Measurements from ENCODE around the gene CEP192.
A peak's percentile ranks its signal among the peaks of the same experiment; 100 is the strongest.
"Not testable (repeated sequence)": the region's sequence is repeated elsewhere in the genome, so short reads cannot be mapped to it uniquely, and the experiment has no call there.

Gene CEP192

DNA sequence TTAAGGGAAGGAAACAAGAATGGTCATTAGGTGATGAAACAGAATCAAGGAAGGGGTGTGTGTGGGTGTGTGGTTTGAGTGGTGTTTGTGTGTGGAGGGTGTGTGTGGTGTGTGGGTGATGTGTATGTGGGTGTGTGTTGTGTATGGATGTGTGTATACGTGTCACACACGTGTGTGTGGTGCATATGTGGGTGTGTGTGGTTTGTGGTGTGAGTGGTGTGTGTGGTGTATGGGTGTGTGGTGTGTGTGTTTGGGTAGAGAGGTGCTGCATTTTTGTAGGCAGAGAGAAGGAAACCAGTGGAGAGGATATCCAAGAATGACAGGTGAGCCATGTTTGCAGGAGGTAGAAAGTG, 1.1 kb upstream of the CEP192 start:
- no peak for DNase-seq (ENCODE audit: low spot score)

DNA sequence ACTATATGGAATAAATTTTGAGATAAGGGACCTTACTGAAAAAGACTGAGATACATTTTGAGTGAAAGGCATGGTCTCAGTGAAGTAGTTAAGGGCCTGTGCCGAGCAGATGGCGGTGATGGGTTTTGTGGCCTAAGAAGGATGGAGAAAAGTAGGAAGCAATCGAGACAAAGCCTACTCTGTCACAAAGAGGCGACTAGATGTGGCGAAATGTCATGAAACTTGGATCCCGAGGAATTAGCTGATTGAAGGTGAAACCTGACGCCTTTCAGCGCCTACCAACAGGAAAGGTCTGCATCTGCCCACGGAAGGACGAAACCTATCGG, 558 bp upstream of the CEP192 start:
- no peak for DNase-seq (ENCODE audit: low spot score)

DNA sequence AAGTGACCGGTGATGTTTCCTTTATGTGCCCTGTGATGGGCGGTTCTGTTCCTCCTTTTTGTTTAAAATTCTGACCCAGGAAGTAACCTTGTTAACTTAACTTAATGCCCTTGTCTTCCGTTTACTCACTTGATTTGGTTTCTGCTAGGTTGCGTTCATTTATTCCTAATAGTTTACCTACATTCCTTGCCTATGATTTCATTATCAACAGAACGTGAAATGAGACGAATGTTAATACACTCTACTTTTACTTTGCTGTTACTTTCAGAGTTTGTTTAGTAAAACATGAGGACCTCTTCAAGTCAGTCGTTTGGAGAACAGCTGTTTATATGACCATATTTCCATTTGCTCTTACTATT, 638 bp downstream of the CEP192 start:
- DNase-seq (ENCODE audit: low spot score), result no peak

DNA sequence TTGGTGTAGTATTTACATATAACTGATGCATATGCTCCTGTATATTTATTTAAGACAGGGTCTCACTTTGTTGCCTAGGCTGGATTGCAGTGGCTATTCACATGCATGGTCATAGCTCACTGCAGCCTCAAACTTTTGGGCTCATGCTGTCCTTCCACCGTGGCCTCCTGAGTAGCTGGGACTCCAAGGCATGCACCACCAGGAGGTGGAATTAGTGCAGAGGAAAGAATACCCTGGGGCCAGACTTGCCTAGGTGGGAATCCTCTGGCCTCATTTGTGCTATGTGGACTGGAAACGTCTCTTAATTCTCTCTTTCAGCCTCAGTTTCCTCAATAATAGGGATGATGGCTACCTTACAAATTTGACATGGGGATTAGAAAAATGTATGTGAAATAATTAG, 2.3 kb downstream of the CEP192 start:
- no peak for DNase-seq (ENCODE audit: low spot score)

DNA sequence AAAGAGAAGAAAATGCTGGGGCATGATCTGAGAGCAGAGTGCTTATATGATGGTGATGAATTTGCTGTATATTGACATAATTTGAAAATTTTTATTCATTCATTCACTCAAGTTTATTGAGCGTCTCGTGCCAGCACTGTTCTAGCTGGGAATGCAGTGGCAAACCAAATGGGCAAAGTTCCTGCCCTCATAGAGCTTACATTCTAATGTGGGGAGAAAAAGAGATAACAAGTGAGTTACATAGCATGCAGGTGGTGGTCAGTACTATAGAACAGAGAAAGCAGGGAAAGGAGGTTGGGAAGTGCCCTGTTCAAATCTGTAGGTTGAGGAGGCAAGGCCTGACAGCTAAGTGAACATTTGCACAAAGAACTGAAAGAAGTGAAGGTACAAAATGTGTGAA, 4.3 kb downstream of the CEP192 start:
- DNase-seq (ENCODE audit: low spot score), result no peak

DNA sequence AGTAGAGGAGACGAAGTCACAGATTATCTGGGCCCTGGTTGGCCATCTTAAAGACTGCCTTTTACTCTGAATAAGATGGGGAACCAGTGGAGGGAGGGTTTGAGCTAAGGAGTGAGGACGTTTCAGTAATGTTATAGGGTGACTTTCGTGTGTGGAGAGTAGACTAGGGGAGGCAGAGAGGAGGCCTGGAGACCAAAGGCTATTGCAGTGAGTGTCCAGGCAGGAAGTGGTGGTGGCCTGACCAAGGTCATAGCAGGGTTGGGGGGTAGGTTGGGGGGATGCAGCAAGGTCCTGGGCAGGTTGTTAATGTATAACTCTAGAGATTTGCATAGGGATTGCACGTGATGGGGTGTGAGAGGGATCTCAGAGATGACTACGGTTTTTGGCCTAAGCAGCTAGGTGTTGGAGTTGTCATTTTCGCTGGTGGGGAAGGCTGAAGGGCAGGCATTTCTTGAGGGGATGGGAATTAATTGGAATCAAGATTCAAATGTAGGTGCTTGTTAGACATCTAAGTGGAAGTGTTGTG, 4.9 kb downstream of the CEP192 start:
- DNase-seq (ENCODE audit: low spot score), result no peak

DNA sequence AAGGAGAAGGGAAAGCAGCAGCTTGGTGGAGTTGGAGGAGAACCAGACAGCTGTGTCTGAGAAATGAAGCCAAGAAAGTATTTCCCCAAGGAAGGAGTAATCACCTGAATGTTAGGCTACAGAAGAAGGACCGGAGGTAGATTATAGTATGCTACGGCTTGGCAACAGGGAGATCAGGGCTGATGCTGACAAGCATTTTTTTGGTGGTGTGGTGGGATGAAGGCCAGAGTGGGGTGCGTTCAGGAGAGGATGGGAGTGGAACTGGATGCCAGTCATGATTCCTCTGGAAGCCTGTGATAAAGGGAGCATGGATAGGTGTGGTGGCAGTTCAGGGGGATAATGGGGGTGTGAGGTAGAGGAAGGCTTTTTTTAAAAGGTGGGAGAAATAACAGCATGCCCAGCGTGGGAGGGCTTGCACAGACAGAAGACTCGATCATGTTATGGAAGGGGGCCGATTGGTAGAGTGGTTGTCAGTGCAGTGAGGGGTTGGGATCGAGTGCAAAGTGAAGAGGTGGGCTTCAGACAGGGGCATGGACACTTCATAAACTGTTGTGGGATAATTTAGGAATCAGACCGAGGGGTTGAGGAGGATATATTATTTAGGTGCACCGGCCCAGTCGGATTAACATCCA, 5.6 kb downstream of the CEP192 start:
- DNase-seq (ENCODE audit: low spot score), result no peak

DNA sequence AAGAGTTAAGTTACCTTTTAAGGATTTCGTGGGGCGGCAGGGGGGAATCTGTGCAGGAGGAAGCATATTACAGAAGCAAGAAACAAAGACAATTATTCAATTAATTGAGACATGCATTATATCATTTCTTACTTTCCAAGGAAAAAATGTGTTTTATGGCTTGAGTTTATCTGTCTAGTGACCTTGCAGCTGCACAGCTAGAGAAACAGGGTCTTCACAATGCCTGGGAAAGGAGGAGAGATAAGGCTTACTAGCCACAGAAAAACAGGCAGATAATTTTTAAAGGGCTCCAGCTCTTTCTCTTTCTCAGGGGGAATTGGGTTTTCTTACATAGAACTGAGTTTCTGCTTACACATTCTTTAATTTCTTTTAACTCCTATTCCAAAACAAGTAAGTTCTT, 6.2 kb downstream of the CEP192 start:
- not testable (repeated sequence) for DNase-seq (ENCODE audit: low spot score)

DNA sequence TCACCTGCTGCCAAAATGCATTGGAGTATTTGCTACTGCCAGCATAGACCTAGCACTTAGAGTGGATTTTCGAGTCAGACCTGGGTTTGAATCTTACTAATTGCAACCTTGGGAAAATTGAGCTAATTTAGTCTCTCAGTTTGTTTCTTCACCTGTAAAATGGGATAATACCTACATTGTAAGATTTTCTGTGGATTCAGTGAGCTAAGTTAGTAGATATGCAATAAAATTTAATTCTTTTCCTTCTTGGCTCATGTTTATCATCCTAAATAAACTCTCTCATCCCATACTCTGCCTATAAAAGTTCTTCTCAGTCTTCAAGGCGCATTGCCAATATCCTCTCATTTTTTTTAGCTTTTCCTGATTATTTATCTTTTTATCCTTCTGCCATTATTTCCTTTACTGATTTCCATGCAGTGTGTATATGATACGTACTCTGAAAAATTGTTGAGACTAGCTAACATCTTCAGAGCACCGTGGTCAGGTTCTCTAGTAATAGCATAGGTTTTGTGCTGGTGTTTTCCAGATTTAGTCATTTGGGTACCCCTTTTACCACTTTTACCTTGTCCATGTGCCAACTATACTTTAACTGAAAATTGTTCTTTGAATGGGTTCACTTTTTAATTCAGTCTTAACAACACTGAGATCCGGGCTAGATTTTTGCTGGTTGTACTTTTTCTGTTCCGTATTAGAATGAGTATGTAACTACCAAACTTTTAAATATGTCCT, 7.3 kb downstream of the CEP192 start:
- no peak for DNase-seq (ENCODE audit: low spot score)

DNA sequence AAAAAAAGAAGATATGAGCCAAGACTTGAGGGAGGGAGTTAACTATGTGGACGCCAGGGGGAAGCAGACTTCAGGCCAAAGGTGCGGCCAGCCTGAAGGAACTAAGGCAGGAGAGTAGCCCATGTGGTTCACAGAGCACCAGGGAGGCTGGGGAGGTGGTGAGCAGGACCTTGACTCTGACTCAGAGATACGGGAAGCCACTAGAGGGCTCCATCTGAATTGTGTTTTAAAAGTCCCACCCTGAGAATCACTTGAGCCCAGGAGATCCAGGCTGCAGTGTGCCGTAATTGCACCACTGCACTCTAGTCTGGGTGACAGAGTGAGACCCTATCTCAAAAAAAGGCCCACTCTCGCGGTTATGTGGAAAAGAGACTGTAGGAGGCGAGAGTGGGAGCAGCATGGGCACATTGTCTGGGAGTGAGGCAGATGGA, 12.3 kb downstream of the CEP192 start:
- DNase-seq (ENCODE audit: low spot score), result peak; percentile 35

DNA sequence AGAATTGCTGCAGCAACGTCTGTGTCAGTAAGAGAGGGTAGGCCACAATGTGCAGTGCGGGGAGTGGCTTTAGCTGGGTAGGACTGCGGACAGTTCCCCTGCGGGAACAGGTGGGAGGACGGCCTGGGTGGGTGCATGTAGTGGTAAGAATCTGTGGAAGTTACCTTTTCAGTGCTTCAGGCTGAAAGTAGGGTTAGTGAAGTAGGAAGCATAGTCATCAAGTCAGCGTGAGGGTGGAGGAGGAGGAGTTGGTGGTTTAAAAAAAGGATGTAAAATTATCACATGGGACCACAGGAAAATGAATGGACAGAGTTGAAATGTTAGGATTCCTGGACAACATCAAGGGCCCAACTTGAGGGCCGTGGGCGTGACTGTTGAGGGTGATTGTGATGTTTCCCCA, 13.2 kb downstream of the CEP192 start:
- DNase-seq (ENCODE audit: low spot score), result no peak

DNA sequence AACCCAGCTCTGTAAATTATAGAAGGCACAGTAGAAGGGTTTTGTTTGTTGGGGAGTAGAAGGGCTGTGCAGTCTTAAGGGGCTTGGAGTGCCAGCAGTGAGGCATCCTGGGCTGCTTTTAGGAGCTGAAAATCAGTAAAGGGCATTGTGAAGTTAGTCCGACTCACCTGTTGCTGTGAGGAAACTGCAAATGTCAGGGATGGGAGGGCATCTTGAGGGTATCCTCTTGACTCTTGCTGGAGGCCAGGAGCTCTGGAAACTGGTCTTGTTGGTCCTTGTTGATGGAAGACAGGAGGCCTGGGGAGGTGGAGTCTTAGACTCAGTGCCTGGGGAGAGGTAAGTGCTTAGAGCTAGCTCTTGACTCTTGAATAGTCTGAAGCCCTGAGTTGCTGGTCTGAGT, 14.1 kb downstream of the CEP192 start:
- no peak for DNase-seq (ENCODE audit: low spot score)

DNA sequence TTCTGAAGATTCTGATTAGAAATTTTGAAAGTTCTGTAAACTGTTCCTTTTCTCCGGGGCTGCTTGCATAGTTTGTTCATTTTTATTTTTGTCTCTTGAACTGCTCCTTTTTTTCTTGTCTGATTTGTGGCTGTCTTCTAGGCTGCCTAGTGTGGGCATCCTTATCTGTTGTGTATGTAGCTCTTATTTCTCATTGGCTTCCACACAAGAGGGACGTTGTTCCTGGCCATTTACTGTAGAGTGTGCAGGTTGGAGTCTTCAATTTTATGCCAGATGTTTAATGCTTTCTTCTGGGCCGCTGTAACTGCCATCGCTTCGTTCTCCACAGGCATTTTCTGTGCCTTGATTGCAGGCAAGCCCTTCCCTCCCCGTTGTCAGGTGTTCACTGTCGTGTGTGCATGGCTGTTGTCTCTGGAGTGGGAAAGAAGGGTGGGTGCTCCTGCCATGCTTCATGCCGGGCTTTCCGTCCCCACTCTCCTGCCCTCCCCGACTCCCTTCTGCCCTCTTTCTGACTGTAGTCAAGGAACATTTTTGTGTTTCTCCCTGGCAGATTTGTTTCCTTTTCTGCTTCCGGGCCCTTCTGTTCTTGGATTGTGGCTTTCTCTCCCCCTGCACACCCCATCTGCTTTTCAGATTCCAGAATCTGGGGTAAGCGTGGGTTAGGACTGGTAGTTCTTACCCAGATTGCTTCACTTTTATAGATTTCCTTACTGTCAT, 15.5 kb downstream of the CEP192 start:
- no peak for DNase-seq (ENCODE audit: low spot score)

DNA sequence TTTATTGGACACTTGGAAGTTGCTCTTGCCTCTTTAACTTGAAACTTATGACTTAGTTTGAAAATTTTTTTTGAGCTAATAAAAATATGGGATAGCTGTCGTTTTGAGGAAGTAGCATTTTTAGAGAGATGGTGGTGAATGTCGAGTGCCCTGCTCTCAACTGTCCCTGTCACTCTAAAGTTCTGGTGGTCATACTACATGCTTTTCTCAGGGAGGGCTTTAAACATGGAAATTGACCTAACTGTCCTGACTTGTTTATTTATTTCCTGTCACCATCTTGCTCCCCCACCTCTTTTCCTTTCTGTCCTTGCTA, 16.0 kb downstream of the CEP192 start:
- no peak for DNase-seq (ENCODE audit: low spot score)

DNA sequence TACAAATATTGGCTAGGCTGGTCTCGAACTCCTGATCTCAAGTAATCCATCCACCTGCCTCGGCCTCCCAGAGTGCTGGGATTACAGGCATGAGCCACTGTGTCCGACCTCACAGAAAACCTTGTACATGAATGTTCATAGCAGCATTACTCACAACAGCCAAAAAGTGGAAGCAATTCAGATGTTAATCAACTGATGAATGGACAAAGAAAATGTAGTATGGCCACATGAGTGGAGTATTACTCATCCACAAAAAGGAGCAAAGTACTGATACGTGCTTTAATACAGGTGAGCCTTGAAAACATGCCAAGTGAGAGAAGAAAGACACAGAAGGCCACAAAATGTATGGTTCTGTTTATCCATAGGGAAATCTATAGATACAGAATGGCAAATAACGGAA, 20.6 kb downstream of the CEP192 start:
- no peak for DNase-seq (ENCODE audit: low spot score)

DNA sequence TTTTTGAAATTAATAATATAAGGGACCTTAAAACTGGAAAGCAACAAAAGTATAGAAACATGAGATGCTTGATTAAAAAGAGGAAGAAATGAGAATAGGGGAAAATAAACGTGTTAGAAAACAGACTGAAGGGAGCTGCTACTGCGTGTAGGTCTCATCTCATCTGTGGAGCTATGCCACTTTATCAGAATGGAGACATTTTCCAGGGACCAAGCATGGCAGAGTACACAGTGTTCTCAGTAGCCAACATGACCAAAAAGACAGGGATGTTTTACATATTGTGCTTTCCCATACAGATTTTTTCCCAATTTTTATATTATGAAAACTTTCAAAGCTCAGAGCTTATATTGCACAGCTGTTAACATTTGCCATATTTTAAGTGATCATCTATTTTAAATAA, 23.1 kb downstream of the CEP192 start:
- DNase-seq (ENCODE audit: low spot score), result no peak

DNA sequence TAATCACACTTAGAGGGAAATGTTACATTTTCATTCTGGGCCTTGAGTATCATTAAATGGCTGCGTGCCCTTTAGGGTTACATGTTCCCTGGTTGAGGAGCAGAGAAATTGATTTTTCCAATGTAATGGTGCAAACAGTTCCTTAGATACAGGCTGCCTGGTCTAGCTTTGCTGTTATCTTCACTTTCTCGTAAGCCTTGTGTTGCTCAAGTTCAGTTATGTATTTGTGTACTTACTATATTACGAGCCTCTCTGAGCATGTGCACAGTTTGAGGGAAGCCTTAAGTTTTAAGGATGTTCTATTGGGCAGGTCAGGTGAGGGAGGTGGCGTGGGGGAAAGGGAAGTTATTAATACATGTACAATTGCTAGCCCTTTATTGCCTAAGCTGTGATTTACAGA, 23.7 kb downstream of the CEP192 start:
- DNase-seq (ENCODE audit: low spot score), result no peak

DNA sequence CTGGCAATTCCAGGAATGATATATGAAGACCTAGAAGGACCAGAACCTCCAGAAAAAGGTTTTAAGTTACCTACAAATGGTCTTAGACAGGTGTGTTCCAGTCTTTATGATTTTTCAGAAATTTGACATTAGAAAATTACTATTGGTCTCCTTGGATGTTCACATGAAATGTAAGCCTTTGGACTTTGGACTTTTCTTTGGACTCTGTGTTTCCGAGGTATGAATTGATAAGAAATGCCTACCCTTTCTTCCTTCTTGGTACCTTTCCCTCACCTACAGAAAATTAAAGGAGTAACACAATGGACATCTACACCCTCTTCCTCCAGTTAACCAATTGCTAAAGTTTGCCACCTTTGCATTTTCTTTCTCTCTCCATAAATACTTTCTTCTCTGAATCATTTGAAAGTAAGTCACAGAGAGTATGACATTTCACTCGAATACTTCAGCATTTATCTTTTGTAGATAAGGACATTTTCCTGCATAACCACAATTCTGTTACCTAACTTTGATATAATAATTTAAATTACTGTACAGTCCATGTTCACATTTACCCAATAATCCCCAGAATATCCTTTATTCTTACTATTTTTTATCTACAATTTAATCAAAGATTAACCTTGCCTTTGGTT, 26.2 kb downstream of the CEP192 start:
- DNase-seq (ENCODE audit: low spot score), result no peak

DNA sequence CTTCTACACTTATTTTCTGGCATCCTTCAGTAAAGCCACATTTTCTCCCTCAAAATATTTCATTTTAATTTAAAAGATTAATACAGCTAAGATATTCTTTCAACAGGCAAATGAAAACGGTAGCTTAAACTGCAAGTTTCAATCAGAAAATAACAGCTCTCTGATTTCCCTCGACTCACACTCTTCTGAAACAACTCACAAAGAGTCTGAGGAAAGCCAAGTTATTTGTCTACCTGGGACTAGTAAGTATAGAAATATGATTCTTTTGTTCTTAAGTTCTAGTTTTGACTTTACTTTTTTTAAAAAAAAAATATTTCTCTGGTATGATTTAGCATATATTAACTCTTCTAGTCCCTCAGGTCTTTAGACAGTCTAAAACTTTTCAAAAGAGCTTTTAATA, 27.2 kb downstream of the CEP192 start:
- DNase-seq (ENCODE audit: low spot score), result no peak

DNA sequence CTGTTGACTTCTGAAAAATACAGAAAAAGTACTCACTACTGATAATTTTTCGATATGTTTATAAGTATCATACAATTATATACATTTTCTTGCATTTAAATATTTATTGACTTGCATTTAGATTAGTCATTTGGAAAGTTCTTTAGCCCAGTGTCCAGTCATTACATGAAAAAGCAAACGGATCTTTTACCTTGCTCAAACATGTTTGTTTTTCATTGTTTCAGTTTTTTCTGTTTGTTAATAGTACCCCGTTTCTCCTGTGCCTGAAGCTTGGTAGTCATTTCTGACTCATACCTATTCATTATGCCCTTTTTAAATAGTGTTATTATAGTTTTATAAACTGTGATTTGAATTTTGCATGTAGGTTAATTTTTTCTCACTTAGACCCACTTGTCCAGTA, 28.1 kb downstream of the CEP192 start:
- peak; percentile 20 for DNase-seq (ENCODE audit: low spot score)

DNA sequence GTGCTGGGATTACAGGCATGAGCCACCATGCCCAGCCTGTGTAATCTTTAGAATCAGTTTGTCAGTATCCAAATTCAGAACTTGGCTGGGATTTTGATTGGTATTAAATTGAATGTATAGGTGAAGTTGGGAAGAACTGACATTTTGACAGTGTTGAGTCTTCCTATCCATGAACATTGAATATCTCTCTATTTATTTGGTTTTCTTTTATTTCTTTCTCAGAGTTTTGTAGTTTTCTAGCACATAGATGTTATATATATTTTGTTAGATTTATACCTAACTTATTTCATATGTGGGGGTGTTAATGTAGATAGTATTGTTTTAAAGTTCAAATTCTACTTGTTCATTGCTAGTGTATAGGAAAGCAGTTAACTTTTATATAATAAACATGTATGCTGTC, 31.5 kb downstream of the CEP192 start:
- DNase-seq (ENCODE audit: low spot score), result no peak

DNA sequence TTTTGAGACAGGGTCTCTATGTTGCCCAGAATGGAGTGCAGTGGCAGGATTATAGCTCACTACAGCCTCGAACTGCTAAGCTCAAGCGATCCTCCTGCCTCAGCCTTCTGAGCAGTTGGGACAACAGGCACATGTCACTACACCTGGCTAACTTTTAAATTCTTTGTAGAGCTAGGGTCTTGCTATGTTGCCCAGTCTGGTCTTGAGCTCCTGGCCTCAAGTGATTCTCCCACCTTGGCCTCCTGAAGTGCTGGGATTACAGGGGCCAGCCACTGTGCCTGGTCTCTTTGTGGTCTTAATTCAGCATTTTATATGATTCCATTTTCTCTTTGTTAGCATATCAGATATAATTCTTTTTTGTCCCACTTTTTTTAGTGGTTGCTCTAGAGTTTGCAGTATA, 34.1 kb downstream of the CEP192 start:
- DNase-seq (ENCODE audit: low spot score), result no peak

DNA sequence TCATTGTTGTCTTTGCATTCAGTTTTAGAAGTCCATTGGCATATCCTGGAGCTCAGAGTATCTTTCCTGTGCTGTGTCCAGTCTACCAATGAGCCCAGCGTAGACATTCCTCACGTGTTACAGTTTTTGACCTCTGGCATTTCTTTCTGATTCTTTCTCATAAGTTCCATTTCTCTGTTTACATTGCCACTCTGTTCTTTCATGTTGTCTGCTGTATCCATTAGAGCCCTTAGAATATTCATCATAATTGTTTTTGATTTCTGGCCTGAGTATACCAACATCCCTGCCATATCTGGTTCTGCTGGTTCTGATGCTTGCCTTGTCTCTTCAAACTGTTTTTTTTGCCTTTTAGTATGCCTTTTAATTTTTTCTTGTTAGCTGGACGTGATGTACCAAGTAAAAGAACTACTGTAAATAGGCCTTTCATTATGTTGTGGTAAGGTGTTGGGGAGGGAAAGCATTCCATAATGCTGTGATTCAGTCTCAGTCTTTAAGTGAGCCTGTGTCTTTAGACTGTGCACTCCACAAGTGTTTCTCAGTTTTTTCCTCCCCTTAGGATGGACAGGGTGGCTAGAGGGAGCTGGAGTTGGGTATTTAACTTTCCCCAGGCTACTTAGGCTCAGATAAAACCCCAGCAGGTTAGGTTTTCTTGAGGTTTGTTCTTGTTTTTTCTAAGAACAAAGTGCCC, 35.6 kb downstream of the CEP192 start:
- DNase-seq (ENCODE audit: low spot score), result no peak
